AG04449 (cell line): ENCODE results near the gene VPS45.

Experiments used
- CTCF ChIA-PET: fragments of 350-600 bp; formaldehyde crosslinking; extraction: SDS; loops from one replicate; lab custom pipeline; 2021; ENCODE audit warnings: antibody characterized with exemption; lab: Yijun Ruan, JAX
- POLR2A ChIA-PET: fragments of 400-600, 350-600 bp; formaldehyde crosslinking; extraction: SDS; loops from one replicate; lab custom pipeline; 2020; ENCODE audit warnings: antibody characterized with exemption, inconsistent platforms; lab: Yijun Ruan, JAX
- DNase-seq: peaks from one replicate; pipeline ENCODE4 v3.0.0-alpha.2; 2010; ENCODE audit warnings: low read depth, low spot score
- H3K4me3 ChIP-seq: 2 replicates; pipeline ENCODE4 v1.5.1; 2011; ENCODE audit warnings: low read depth, mild to moderate bottlenecking, control low read depth, low read length
- TF ChIP-seq, protein P1 (sequence below): IDR thresholded peaks from one replicate; pipeline ENCODE4 v1.5.1; 2011; ENCODE audit warnings: mild to moderate bottlenecking, moderate library complexity, low read length, control low read depth, inconsistent platforms; ENCODE audit not compliant: insufficient read depth; ENCODE audit errors: missing control alignments

The VPS45 gene

DNA sequence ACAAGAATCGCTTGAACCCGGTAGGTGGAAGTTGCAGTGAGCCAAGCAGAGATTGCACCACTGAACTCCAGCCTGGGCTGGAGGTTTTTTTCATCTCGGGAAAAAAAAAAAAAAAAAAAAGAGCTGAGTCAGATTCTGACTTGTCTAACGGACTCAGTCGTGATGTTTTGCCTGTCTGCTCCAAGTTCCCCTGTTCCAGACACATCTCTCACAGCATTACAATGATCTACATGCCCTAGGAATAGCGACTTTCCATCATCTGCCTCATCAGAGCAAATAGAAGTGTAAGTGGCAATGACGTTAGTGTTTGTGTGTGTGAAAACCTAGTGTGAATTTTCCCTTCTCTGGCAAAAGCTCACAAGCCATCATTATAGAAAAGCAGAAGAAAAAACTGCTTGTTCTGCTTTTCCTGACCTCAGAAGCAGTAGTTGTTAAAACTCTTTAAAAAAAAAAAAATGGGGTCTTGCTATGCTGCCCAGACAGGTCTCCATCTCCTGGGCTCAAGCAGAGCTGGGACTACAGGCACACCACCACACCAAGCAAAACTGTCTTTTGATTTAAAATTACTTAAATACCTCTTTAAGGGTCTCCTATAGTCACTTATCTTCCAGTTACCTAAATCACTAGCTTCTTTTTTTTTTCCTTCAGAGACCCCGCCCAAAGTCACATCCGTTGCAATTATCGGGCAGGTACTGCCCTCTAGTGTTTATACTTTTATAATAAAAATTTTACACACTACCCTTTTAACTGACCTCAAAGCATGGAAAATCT is 119.4 kb downstream of the VPS45 start:
- POLR2A ChIA-PET = interaction anchor here (0.6 to 1.2 kb wide), 3 partner anchors 35 to 300 kb away, joined by 3 to 8 read pairs (median 3); a partner anchor contains a TSS
- no peak overlapping the region for H3K4me3 ChIP-seq
- CTCF ChIA-PET = interaction anchor here (0.6 to 5.7 kb wide), 47 partner anchors 8 to 299 kb away, joined by 3 to 135 read pairs (median 5); partner anchors contain the start of gene VPS45
- no peak for DNase-seq
- TF ChIP-seq, protein P1, sequence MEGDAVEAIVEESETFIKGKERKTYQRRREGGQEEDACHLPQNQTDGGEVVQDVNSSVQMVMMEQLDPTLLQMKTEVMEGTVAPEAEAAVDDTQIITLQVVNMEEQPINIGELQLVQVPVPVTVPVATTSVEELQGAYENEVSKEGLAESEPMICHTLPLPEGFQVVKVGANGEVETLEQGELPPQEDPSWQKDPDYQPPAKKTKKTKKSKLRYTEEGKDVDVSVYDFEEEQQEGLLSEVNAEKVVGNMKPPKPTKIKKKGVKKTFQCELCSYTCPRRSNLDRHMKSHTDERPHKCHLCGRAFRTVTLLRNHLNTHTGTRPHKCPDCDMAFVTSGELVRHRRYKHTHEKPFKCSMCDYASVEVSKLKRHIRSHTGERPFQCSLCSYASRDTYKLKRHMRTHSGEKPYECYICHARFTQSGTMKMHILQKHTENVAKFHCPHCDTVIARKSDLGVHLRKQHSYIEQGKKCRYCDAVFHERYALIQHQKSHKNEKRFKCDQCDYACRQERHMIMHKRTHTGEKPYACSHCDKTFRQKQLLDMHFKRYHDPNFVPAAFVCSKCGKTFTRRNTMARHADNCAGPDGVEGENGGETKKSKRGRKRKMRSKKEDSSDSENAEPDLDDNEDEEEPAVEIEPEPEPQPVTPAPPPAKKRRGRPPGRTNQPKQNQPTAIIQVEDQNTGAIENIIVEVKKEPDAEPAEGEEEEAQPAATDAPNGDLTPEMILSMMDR = no peak

- DNase-seq = no peak
- ChIA-PET POLR2A (interaction anchor here (0.6 to 1.0 kb wide), 2 partner anchors 35 to 300 kb away, joined by 3 read pairs; a partner anchor contains a TSS), CTCF (interaction anchor here (0.7 to 5.7 kb wide), 44 partner anchors 8 to 299 kb away, joined by 3 to 135 read pairs (median 5); partner anchors contain the start of gene VPS45)
- TF ChIP-seq, protein P1 = no peak
- no peak overlapping the region for H3K4me3 ChIP-seq
Observed at GRCh38 chr1:150187560-150187931, 120.0 kb downstream of the VPS45 start.

- no peak overlapping the region for H3K4me3 ChIP-seq
- CTCF ChIA-PET = interaction anchor here (0.6 to 2.5 kb wide), 4 partner anchors 21 to 230 kb away, joined by 3 to 11 read pairs (median 3); no protein-coding TSS in a partner anchor
- POLR2A ChIA-PET = interaction anchor here (0.6 to 1.2 kb wide), 3 partner anchors 21 to 305 kb away, joined by 3 to 7 read pairs (median 3); a partner anchor contains a TSS
- no peak for DNase-seq
- TF ChIP-seq, protein P1 = no peak
Observed at GRCh38 chr1:150192012-150192411, 124.4 kb downstream of the VPS45 start.

DNA sequence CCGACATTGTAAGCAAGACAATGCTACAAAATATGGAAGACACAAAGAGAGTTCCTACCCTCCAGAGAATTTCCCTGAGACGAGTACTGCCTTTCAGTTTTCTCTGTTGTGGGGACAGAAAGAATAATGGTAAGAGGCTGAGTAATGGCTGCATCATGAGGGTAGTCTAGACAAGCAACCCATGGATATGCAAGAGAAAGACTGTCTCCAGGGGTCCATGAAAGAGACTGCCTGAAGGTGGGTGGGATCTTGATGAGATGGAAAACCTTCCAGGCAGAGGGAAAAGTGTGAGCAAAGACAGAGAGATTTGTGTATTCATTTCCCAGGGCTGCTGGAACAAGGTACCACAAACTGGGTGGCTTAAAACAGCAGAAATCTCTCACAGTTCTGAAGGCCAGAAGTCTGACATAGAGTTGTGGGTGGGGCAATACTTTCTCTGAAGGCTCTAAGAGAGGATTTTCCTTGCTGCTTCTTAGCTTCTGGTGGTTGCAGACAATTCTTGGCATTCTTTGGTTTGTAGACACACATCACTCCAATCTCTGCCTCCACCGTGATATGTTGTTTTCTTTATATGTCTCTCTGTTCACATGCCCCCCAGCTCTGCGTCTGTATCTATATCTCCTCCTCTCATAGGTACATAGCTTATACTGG is 126.9 kb downstream of the VPS45 start:
- no peak overlapping the region for H3K4me3 ChIP-seq
- peak; percentile 64 for DNase-seq
- ChIA-PET CTCF (interaction anchor here (1.2 to 2.0 kb wide), 3 partner anchors 8 to 26 kb away, joined by 3 to 8 read pairs (median 3); no protein-coding TSS in a partner anchor), POLR2A (no interaction called here)
- TF ChIP-seq, protein P1 = no peak
